ENCODE data around the gene MBNL3.

MBNL3 gene

DNA sequence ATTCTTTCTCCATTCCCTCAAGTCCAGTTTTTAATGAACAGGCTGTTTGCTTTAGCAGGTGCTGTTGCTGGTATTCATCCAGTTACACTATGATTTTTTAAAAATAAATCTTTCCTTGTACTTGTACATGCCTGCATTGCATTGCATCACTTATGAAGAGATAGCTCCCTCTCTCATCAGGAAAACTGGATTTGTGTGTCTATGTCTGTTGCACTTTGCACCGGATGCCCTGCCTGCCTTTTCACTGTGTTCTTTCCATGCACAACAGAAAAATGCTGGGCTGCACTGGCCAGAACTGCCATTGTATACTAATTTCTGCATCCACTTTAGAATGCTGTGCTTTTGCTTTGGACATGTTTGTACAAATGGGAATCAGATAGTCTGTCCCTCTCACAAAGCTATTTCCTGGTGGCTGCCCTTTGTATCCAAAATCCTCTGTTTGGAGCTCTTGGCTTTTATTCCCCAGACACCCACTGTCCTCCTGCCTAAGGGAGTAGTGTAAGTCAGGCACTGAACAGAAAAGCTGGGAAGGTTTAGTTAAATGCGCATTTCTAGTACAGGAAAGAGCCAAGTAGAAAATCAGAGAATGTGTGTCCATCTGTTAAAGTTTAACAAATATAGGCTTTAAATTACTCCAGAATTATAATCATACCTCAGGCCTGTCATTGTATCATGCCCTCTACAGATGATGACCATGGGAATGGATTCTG is 119.1 kb downstream of the MBNL3 start:
- TF ChIP-seq FOXP2 (optimal IDR thresholded peaks at IDR 0.05; ENCODE audit: control extremely low read depth, extremely low read length, insufficient read depth): no peak
- TF ChIP-seq EZH2 (IDR thresholded peaks at IDR 0.05): no peak
- TF ChIP-seq POLR2AphosphoS5 (IDR thresholded peaks at IDR 0.05; ENCODE audit: borderline replicate concordance, low read depth, low read length): no peak
- no peak overlapping the region for H3K27ac ChIP-seq

DNA sequence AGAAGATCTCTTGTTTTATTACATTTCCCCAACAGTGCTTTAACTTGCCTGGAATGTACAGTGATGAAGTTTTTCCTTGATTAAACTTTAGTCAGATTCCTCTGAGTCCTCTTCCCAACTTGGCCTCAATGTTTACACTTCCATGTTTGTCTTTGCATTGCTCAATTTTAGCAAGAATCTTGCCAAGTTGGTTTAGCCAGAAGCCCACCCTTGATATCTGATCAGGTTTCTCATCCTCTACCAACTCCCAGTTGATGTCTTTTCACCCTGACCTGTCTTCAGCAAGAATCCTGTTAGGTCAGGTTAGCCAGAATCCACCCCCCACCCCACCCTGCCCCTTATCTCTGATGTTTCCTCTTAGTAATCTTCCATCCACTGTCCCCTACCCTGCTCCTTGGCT is 120.9 kb downstream of the MBNL3 start:
- Histone ChIP-seq H3K27ac (no peak overlapping the region), H3K9me3 (ENCODE audit: low read depth, low read length) (no peaks in the 10 kb centered on the region)
- no peak for TF ChIP-seq POLR2AphosphoS5 (IDR thresholded peaks at IDR 0.05; ENCODE audit: borderline replicate concordance, low read depth, low read length)
- TF ChIP-seq FOXP2 (optimal IDR thresholded peaks at IDR 0.05; ENCODE audit: control extremely low read depth, extremely low read length, insufficient read depth): no peak
- TF ChIP-seq EZH2 (IDR thresholded peaks at IDR 0.05): no peak

More for the DNA sequence above, 119.1 kb downstream of the MBNL3 start:
- Histone ChIP-seq H3K36me3 (ENCODE audit: insufficient read depth, low read length) (no peaks in the 10 kb centered on the region), H3K9ac (ENCODE audit: insufficient read length) (no peak overlapping the region), H3K9me3 (ENCODE audit: low read depth, low read length) (no peaks in the 10 kb centered on the region), H3K4me3 (no peak overlapping the region)
- no peak for DNase-seq (ENCODE audit: low read depth, low spot score)

DNA sequence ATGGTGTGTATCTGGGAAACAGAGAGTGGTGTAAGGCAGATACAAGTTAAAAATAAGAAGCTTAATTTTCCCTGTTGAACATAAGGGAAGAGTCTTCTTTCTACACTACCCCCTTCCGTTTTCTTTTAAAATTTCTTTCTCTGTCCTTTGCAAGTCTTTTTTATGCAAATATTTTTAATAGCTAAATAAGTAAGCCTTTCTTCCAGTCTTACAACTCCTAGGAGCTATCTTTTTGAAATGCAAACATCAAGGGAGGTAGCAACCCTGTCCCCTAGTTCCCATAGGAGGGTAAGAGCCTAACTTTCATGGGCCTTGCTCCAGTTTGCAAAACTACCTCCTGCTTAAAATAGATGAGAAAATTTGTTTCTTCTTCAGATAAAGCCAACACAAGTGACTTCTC is 121.5 kb downstream of the MBNL3 start:
- TF ChIP-seq FOXP2 (optimal IDR thresholded peaks at IDR 0.05; ENCODE audit: control extremely low read depth, extremely low read length, insufficient read depth) (no peak), POLR2AphosphoS5 (IDR thresholded peaks at IDR 0.05; ENCODE audit: borderline replicate concordance, low read depth, low read length) (no peak), EZH2 (IDR thresholded peaks at IDR 0.05) (no peak)
- no peaks in the 10 kb centered on the region for H3K9me3 ChIP-seq (ENCODE audit: low read depth, low read length)
- DNase-seq (ENCODE audit: low read depth, low spot score): no peak
- H3K9ac ChIP-seq (ENCODE audit: insufficient read length): no peak overlapping the region
- H3K4me3 ChIP-seq: no peak overlapping the region
- H3K27ac ChIP-seq: no peak overlapping the region
- H3K36me3 ChIP-seq (ENCODE audit: insufficient read depth, low read length): no peaks in the 10 kb centered on the region

More for the DNA sequence above, 120.9 kb downstream of the MBNL3 start:
- DNase-seq (ENCODE audit: low read depth, low spot score): no peak
- Histone ChIP-seq H3K36me3 (ENCODE audit: insufficient read depth, low read length) (no peaks in the 10 kb centered on the region), H3K9ac (ENCODE audit: insufficient read length) (no peak overlapping the region), H3K4me3 (no peak overlapping the region)

DNA sequence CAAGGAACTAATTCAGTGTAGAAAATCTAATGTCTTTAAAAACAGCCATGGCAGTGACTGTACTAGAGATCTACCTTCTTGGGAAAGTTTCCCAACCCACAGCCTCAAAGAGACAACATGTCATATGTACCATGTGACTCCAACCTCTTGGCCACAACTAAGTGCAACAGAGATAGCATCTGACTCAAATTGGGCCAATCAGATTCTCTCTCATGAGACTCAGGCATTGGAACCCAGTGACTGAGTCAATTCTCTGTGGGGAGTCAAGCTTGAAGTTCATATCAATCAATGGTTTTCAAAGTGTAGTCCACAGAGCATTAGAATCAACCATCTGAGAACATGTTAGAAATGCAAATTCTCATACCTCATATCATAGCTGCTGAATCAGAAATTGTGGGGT is 123.3 kb downstream of the MBNL3 start:
- Histone ChIP-seq H3K4me3 (no peak overlapping the region), H3K36me3 (ENCODE audit: insufficient read depth, low read length) (no peaks in the 10 kb centered on the region), H3K9me3 (ENCODE audit: low read depth, low read length) (no peaks in the 10 kb centered on the region), H3K27ac (no peak overlapping the region), H3K9ac (ENCODE audit: insufficient read length) (no peak overlapping the region)
- TF ChIP-seq POLR2AphosphoS5 (IDR thresholded peaks at IDR 0.05; ENCODE audit: borderline replicate concordance, low read depth, low read length) (no peak), EZH2 (IDR thresholded peaks at IDR 0.05) (no peak), FOXP2 (optimal IDR thresholded peaks at IDR 0.05; ENCODE audit: control extremely low read depth, extremely low read length, insufficient read depth) (no peak)
- DNase-seq (ENCODE audit: low read depth, low spot score): no peak

DNA sequence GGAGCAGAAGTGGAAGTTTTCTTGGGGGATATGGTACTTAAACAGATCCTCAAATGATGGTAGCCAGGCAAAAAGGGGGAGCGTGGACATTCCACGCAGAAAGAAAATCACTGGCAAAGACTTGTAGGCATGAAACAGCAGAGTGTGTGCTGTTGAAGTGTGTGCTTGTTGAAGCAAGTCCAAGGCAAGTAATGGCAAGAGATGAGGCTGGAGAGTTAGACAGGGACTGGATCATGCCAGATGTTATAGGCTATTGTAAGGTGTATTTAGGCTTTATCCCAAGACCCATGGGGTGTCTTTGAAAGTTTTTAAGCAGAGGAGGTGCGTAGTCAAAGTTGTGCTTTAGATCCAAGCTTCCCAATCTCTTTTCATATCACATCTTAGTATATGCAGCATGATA is 124.5 kb downstream of the MBNL3 start:
- TF ChIP-seq FOXP2 (optimal IDR thresholded peaks at IDR 0.05; ENCODE audit: control extremely low read depth, extremely low read length, insufficient read depth) (no peak), EZH2 (IDR thresholded peaks at IDR 0.05) (no peak), POLR2AphosphoS5 (IDR thresholded peaks at IDR 0.05; ENCODE audit: borderline replicate concordance, low read depth, low read length) (no peak)
- no peak overlapping the region for H3K4me3 ChIP-seq

DNA sequence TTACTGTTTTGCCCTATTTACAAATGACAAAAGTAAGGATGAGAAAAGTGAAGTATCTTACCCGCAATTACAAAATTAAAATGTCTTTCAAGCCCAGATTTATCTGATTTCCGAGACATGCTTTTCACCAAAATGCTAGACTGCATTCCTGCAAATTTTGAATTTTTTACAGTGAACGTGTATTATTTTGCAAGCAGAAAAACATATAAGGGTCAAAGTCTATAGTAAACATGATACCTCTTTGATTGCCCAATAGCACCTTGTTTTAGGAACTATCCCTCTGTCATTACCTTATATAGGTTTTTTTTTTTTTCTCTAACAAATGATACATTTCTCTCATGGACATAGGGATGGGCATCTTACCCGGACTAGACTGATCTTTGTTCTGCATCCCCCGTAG is 135.4 kb downstream of the MBNL3 start:
- Histone ChIP-seq H3K9me3 (ENCODE audit: low read depth, low read length) (no peaks in the 10 kb centered on the region), H3K4me3 (no peak overlapping the region), H3K27ac (no peak overlapping the region), H3K36me3 (ENCODE audit: insufficient read depth, low read length) (no peaks in the 10 kb centered on the region), H3K9ac (ENCODE audit: insufficient read length) (no peak overlapping the region)
- no peak for TF ChIP-seq POLR2AphosphoS5 (IDR thresholded peaks at IDR 0.05; ENCODE audit: borderline replicate concordance, low read depth, low read length)
- no peak for TF ChIP-seq FOXP2 (optimal IDR thresholded peaks at IDR 0.05; ENCODE audit: control extremely low read depth, extremely low read length, insufficient read depth)
- no peak for TF ChIP-seq EZH2 (IDR thresholded peaks at IDR 0.05)
- DNase-seq (ENCODE audit: low read depth, low spot score): no peak

More for the DNA sequence above, 124.5 kb downstream of the MBNL3 start:
- Histone ChIP-seq H3K27ac (no peak overlapping the region), H3K9ac (ENCODE audit: insufficient read length) (no peak overlapping the region), H3K9me3 (ENCODE audit: low read depth, low read length) (no peaks in the 10 kb centered on the region), H3K36me3 (ENCODE audit: insufficient read depth, low read length) (no peaks in the 10 kb centered on the region)
- no peak for DNase-seq (ENCODE audit: low read depth, low spot score)

DNA sequence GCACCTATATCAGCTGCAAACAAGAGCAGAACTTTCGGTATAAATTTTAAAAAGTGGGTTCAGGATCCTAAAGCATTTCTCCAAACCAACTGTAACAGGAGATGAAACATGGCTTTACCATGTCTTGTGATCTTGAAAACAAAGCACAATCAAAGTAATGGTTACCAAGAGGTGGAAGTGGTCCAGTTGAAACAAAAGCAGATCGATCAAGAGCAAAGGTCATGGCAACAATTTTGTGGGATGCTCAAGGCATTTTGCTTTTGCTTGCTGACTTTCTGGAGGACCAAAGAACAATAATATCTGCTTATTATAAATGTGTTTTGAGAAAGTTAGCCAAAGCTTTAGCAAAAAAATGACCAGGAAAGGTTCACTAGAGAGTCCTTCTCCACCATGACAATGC is 152.7 kb downstream of the MBNL3 start:
- no peak for DNase-seq (ENCODE audit: low read depth, low spot score)
- no peak for TF ChIP-seq EZH2 (IDR thresholded peaks at IDR 0.05)
- no peak for TF ChIP-seq FOXP2 (optimal IDR thresholded peaks at IDR 0.05; ENCODE audit: control extremely low read depth, extremely low read length, insufficient read depth)
- TF ChIP-seq POLR2AphosphoS5 (IDR thresholded peaks at IDR 0.05; ENCODE audit: borderline replicate concordance, low read depth, low read length): no peak
- no peak overlapping the region for H3K4me3 ChIP-seq
- H3K27ac ChIP-seq: no peak overlapping the region
- no peaks in the 10 kb centered on the region for H3K9me3 ChIP-seq (ENCODE audit: low read depth, low read length)
- no peak overlapping the region for H3K9ac ChIP-seq (ENCODE audit: insufficient read length)
- no peaks in the 10 kb centered on the region for H3K36me3 ChIP-seq (ENCODE audit: insufficient read depth, low read length)

DNA sequence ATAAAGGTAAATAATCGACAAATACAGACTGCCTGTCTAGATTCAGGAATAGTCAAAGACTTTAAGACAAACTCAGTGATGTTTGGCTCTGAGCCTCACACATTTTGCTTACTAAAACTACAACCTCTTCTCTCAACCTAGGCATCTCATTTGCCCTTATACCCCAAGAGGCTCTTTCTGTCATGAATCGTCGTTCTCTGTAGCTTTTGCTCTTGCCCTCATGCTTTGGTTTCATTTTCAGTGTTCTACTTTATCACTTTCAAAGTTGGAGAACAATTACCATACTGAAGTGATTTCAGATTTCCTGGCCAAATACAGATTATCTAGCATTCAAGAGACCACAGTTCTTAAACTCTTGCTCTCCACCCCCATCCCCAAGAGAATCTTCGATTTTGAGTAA is 155.5 kb downstream of the MBNL3 start:
- no peaks in the 10 kb centered on the region for H3K36me3 ChIP-seq (ENCODE audit: insufficient read depth, low read length)
- no peak overlapping the region for H3K27ac ChIP-seq
- no peak overlapping the region for H3K4me3 ChIP-seq
- H3K9ac ChIP-seq (ENCODE audit: insufficient read length): no peak overlapping the region
- H3K9me3 ChIP-seq (ENCODE audit: low read depth, low read length): no peaks in the 10 kb centered on the region
- TF ChIP-seq POLR2AphosphoS5 (IDR thresholded peaks at IDR 0.05; ENCODE audit: borderline replicate concordance, low read depth, low read length) (no peak), FOXP2 (optimal IDR thresholded peaks at IDR 0.05; ENCODE audit: control extremely low read depth, extremely low read length, insufficient read depth) (no peak), EZH2 (IDR thresholded peaks at IDR 0.05) (no peak)
- DNase-seq (ENCODE audit: low read depth, low spot score): no peak

DNA sequence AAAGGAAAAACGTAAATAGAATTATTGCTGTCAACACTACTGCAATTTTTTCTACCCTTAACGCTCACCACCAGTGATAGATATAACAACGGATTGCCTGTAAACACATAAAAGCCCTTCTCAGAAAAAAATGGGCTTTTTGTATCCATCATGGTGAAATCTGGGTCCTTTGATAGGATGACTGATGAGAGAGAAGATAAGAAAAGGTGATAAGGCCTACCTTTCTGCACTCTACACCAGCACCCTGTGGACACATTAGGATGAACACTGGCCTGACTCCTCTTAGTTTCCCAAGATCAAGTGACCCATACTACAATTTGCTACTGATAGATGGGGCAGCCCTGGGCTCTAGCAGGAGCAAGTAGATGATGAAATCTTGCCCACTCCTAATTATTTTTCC is 157.3 kb downstream of the MBNL3 start:
- Histone ChIP-seq H3K9ac (ENCODE audit: insufficient read length) (no peak overlapping the region), H3K36me3 (ENCODE audit: insufficient read depth, low read length) (no peaks in the 10 kb centered on the region), H3K4me3 (no peak overlapping the region), H3K27ac (no peak overlapping the region), H3K9me3 (ENCODE audit: low read depth, low read length) (no peaks in the 10 kb centered on the region)
- no peak for TF ChIP-seq POLR2AphosphoS5 (IDR thresholded peaks at IDR 0.05; ENCODE audit: borderline replicate concordance, low read depth, low read length)
- TF ChIP-seq FOXP2 (optimal IDR thresholded peaks at IDR 0.05; ENCODE audit: control extremely low read depth, extremely low read length, insufficient read depth): no peak
- no peak for TF ChIP-seq EZH2 (IDR thresholded peaks at IDR 0.05)
- no peak for DNase-seq (ENCODE audit: low read depth, low spot score)
